Measurements from ENCODE around the gene ARL6IP4. TPM values are rescaled to one million over a fixed set of nuclear protein-coding genes. Genes with fewer than 3 reads are reported as not detected.

ARL6IP4 gene
- polyA plus RNA-seq, 1 donor: 208 TPM

GRCh38 chr12:122955156-122955555 is 25.3 kb upstream of the ARL6IP4 start:
- Histone ChIP-seq H3K27me3 (ENCODE audit: control insufficient read depth, insufficient read depth, low read length) (no peaks in the 10 kb centered on the region), H3K36me3 (ENCODE audit: control insufficient read depth, insufficient read depth, low read length) (peaks cover 4% of the 10 kb centered on the region), H3K9me3 (ENCODE audit: control insufficient read depth, low read depth, low read length) (no peaks in the 10 kb centered on the region), H3K4me3 (ENCODE audit: low read length) (no peak overlapping the region), H3K27ac (ENCODE audit: low read length) (no peak overlapping the region), H3K4me1 (ENCODE audit: control insufficient read depth, insufficient read depth, low read length) (peaks cover 9% of the 10 kb centered on the region)
- no CpG with 5 or more reads among the region's 8 CpGs for WGBS (ENCODE audit: insufficient coverage, low lambda C conversion rate)
- DNase-seq: no peak

- WGBS (ENCODE audit: insufficient coverage, low lambda C conversion rate): no CpG with 5 or more reads among the region's 2 CpGs
- no peaks in the 10 kb centered on the region for H3K9me3 ChIP-seq (ENCODE audit: control insufficient read depth, low read depth, low read length)
Observed at GRCh38 chr12:122956035-122956434, 24.4 kb upstream of the ARL6IP4 start.

GRCh38 chr12:122958198-122958888 is 22.1 kb upstream of the ARL6IP4 start:
- DNase-seq: no peak
- 100% methylated on average over 1 of the region's 5 CpGs for WGBS (ENCODE audit: insufficient coverage, low lambda C conversion rate)
- Histone ChIP-seq H3K27me3 (ENCODE audit: control insufficient read depth, insufficient read depth, low read length) (no peaks in the 10 kb centered on the region), H3K4me1 (ENCODE audit: control insufficient read depth, insufficient read depth, low read length) (peaks cover 13% of the 10 kb centered on the region), H3K36me3 (ENCODE audit: control insufficient read depth, insufficient read depth, low read length) (peaks cover 4% of the 10 kb centered on the region), H3K9me3 (ENCODE audit: control insufficient read depth, low read depth, low read length) (no peaks in the 10 kb centered on the region), H3K4me3 (ENCODE audit: low read length) (no peak overlapping the region), H3K27ac (ENCODE audit: low read length) (no peak overlapping the region)

More at GRCh38 chr12:122956035-122956434, 24.4 kb upstream of the ARL6IP4 start:
- Histone ChIP-seq H3K4me1 (ENCODE audit: control insufficient read depth, insufficient read depth, low read length) (peaks cover 9% of the 10 kb centered on the region), H3K36me3 (ENCODE audit: control insufficient read depth, insufficient read depth, low read length) (peaks cover 4% of the 10 kb centered on the region), H3K27ac (ENCODE audit: low read length) (no peak overlapping the region), H3K27me3 (ENCODE audit: control insufficient read depth, insufficient read depth, low read length) (no peaks in the 10 kb centered on the region), H3K4me3 (ENCODE audit: low read length) (no peak overlapping the region)
- no peak for DNase-seq

DNA sequence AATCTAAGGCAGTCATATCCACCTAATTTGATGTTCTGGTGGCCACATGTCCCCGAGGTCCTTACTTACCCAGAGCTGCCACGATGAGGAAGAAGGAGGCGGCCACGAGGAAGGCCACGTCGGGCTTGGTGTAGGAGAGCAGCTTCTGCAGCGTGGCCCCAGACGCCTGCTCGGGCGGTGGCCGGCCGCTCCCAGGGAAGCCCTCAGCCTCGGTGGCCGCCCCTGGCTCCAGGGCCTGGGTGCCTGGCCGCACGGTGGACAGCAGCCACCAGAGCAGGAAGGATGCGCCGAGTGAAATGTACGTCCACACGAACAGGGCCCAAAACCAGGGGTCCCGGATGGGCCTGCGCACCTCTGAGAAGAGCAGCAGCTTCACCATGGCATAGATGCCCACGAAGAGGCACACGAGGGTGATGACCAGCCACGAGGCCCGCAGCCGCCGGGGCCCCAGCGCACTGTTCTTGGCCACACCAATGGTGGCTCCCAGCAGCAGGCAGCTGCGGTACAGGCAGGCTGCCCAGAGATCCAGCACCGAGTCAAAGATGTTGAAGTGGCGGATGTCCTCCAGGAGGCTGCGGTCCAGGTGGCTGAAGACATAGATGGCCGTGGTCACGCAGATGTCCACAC is 20.8 kb upstream of the ARL6IP4 start:
- no CpG with 5 or more reads among the region's 35 CpGs for WGBS (ENCODE audit: insufficient coverage, low lambda C conversion rate)
- no peak for DNase-seq
- H3K4me1 ChIP-seq (ENCODE audit: control insufficient read depth, insufficient read depth, low read length): peaks cover 13% of the 10 kb centered on the region
- H3K9me3 ChIP-seq (ENCODE audit: control insufficient read depth, low read depth, low read length): no peaks in the 10 kb centered on the region
- H3K4me3 ChIP-seq (ENCODE audit: low read length): no peak overlapping the region
- no peaks in the 10 kb centered on the region for H3K27me3 ChIP-seq (ENCODE audit: control insufficient read depth, insufficient read depth, low read length)
- H3K27ac ChIP-seq (ENCODE audit: low read length): no peak overlapping the region
- H3K36me3 ChIP-seq (ENCODE audit: control insufficient read depth, insufficient read depth, low read length): peaks cover 4% of the 10 kb centered on the region

DNA sequence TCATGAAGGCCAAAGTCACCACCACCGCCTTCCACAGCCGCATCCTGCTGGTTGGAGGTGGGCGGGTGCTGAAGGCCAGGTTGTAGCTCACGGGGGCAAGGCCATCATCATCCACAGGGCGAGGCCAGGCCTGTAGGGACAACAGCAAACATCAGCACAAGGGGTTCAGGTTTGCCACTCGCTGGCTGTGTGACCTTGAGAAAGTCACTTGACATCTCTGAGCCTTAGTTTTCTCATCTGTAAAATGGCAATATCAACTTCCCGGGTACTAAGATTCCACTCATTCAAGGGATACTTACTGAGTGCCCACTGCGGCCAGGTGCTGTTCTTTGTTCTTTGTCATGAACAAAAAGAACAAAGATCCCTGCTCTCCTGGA is 20.3 kb upstream of the ARL6IP4 start:
- WGBS (ENCODE audit: insufficient coverage, low lambda C conversion rate): no CpG with 5 or more reads among the region's 8 CpGs
- no peak overlapping the region for H3K27ac ChIP-seq (ENCODE audit: low read length)
- H3K27me3 ChIP-seq (ENCODE audit: control insufficient read depth, insufficient read depth, low read length): no peaks in the 10 kb centered on the region
- H3K4me3 ChIP-seq (ENCODE audit: low read length): no peak overlapping the region
- peaks cover 4% of the 10 kb centered on the region for H3K36me3 ChIP-seq (ENCODE audit: control insufficient read depth, insufficient read depth, low read length)
- no peaks in the 10 kb centered on the region for H3K9me3 ChIP-seq (ENCODE audit: control insufficient read depth, low read depth, low read length)
- H3K4me1 ChIP-seq (ENCODE audit: control insufficient read depth, insufficient read depth, low read length): peaks cover 18% of the 10 kb centered on the region
- no peak for DNase-seq

DNA sequence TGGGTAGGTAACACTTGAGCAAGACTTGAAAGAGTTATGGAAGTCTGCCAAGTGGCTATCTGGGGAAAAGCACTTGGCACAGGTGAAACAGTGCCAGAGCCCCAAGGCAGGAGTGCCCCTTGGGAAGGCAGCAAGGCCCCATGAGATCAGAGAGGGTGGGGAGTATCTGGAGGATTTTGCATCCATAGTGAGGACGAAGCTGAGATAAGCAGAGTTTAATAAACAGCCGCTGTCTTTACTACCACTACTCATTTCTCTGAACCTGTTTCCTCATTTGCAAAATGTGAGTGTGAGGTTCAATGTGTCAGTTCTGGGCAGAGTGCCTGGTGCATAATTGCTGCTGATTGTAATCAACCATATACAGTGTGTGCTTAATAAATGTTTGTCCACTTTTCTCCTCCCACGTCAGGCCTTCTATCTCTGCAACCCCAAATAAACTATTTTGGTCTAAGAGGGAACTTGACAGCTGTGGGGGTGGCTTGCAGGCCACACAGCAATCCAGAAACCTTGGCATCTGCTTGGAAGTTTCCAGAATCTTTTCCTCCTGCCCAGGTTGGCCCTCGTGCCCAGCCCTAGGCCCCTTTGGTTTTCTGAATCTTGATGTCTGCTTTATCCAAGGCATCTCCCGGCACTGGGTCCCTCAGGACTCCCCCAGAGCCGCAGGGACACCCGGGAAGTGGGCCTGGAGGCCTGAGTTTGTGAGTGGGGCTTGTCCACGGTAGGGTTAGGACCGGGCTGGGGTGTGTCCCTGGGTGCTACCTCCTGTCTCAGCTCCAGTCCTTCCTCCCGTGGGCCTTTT is 18.8 kb upstream of the ARL6IP4 start:
- no peaks in the 10 kb centered on the region for H3K27me3 ChIP-seq (ENCODE audit: control insufficient read depth, insufficient read depth, low read length)

GRCh38 chr12:122963941-122964265 is 16.6 kb upstream of the ARL6IP4 start:
- Histone ChIP-seq H3K27me3 (ENCODE audit: control insufficient read depth, insufficient read depth, low read length) (no peaks in the 10 kb centered on the region), H3K4me3 (ENCODE audit: low read length) (no peak overlapping the region), H3K4me1 (ENCODE audit: control insufficient read depth, insufficient read depth, low read length) (peaks cover 29% of the 10 kb centered on the region), H3K36me3 (ENCODE audit: control insufficient read depth, insufficient read depth, low read length) (peaks cover 4% of the 10 kb centered on the region), H3K27ac (ENCODE audit: low read length) (no peak overlapping the region), H3K9me3 (ENCODE audit: control insufficient read depth, low read depth, low read length) (no peaks in the 10 kb centered on the region)
- DNase-seq: no peak
- no CpG with 5 or more reads among the region's 8 CpGs for WGBS (ENCODE audit: insufficient coverage, low lambda C conversion rate)

More for the DNA sequence above, 18.8 kb upstream of the ARL6IP4 start:
- peak; percentile 55 to 77 for DNase-seq
- Histone ChIP-seq H3K36me3 (ENCODE audit: control insufficient read depth, insufficient read depth, low read length) (peaks cover 4% of the 10 kb centered on the region), H3K4me1 (ENCODE audit: control insufficient read depth, insufficient read depth, low read length) (peaks cover 27% of the 10 kb centered on the region), H3K9me3 (ENCODE audit: control insufficient read depth, low read depth, low read length) (no peaks in the 10 kb centered on the region), H3K27ac (ENCODE audit: low read length) (no peak overlapping the region), H3K4me3 (ENCODE audit: low read length) (no peak overlapping the region)
- no CpG with 5 or more reads among the region's 10 CpGs for WGBS (ENCODE audit: insufficient coverage, low lambda C conversion rate)

DNA sequence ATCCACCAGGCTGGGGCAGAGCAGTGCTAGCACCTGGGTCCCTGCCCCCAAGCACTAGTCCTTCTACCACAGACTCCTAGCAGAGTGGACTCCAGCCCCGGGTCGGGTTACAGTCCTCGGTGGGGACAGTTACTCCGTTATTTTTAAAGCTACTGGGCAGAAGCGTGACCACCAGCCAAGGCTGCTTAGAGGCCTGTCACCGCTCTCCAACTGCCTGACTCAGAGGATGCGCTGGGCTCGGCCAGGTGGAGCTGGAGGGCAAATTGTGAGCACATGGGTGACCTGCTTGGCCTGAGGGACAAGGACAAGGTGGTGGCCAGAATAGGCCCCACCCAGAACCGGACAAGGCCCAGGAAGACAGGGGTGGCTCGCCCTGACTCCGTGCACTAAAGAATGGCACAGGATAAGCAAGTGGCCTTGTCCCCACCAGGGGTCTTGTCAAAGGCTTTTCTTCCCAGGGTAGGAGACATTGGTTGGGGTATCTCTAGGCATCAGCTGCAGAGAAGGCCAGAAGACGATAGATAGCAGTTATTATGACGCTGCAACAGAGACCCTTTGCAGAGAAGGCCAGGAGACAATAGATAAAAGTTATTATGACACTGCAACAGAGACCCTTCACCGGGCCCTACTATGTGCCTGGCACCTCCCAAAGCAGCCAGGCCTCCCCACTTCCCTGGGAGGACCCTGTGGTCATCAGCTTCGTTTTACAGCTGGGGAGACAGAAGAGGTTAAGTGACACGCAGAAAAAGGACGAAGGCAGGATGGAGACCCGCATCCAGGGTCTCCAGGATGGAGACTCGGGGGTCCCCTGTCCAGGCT is 15.8 kb upstream of the ARL6IP4 start:
- Histone ChIP-seq H3K27ac (ENCODE audit: low read length) (no peak overlapping the region), H3K4me1 (ENCODE audit: control insufficient read depth, insufficient read depth, low read length) (peaks cover 31% of the 10 kb centered on the region)
- no peak for DNase-seq

GRCh38 chr12:122965321-122965751 is 15.1 kb upstream of the ARL6IP4 start:
- no peak for DNase-seq
- no peaks in the 10 kb centered on the region for H3K36me3 ChIP-seq (ENCODE audit: control insufficient read depth, insufficient read depth, low read length)
- WGBS (ENCODE audit: insufficient coverage, low lambda C conversion rate): no CpG with 5 or more reads among the region's 12 CpGs
- H3K9me3 ChIP-seq (ENCODE audit: control insufficient read depth, low read depth, low read length): no peaks in the 10 kb centered on the region
- peaks cover 33% of the 10 kb centered on the region for H3K4me1 ChIP-seq (ENCODE audit: control insufficient read depth, insufficient read depth, low read length)
- no peak overlapping the region for H3K27ac ChIP-seq (ENCODE audit: low read length)
- peak overlapping the region; percentile 60 for H3K4me3 ChIP-seq (ENCODE audit: low read length)
- H3K27me3 ChIP-seq (ENCODE audit: control insufficient read depth, insufficient read depth, low read length): no peaks in the 10 kb centered on the region

More for the DNA sequence above, 15.8 kb upstream of the ARL6IP4 start:
- Histone ChIP-seq H3K9me3 (ENCODE audit: control insufficient read depth, low read depth, low read length) (no peaks in the 10 kb centered on the region), H3K27me3 (ENCODE audit: control insufficient read depth, insufficient read depth, low read length) (no peaks in the 10 kb centered on the region), H3K36me3 (ENCODE audit: control insufficient read depth, insufficient read depth, low read length) (peaks cover 4% of the 10 kb centered on the region), H3K4me3 (ENCODE audit: low read length) (no peak overlapping the region)
- no CpG with 5 or more reads among the region's 19 CpGs for WGBS (ENCODE audit: insufficient coverage, low lambda C conversion rate)

Data from large intestine (tissue), 3 donors.